B cell (primary cell): ENCODE data around the gene SLC5A12. TPM values are rescaled to one million over a fixed set of nuclear protein-coding genes. Genes with fewer than 3 reads are reported as not detected.

Experiments
- ATAC-seq: fragments of 200-7000 bp; cut with Tn5 transposase; one replicate; pipeline ENCODE4 v1.10.0; 2021; ENCODE audit warnings: low read depth, mild to moderate bottlenecking, moderate number of reproducible peaks, moderate library complexity
- CTCF ChIA-PET: fragments of 350-600 bp; sonication (Branson Sonifier 250); formaldehyde crosslinking; loops from one replicate; lab custom pipeline; 2021; ENCODE audit warnings: antibody characterized with exemption, inconsistent platforms; lab: Charles Lee
- POLR2A ChIA-PET: fragments of 350-600 bp; sonication (Branson Sonifier 250); formaldehyde crosslinking; loops from one replicate; lab custom pipeline; 2021; ENCODE audit warnings: antibody characterized with exemption; lab: Charles Lee
- DNase-seq: peaks from one replicate; pipeline ENCODE4 v3.0.0; 2013
- H2AFZ ChIP-seq: 2 replicates; pipeline ENCODE4 v1.6.1; 2012; ENCODE audit warnings: mild to moderate bottlenecking, low read depth, low read length; ENCODE audit not compliant: insufficient read depth, poor library complexity, severe bottlenecking
- H3K27ac ChIP-seq, 2 donors: 1 replicate in 1 of 2; 2 replicates in 1 of 2; pipeline ENCODE4 v1.5.1; 2012 to 2013; ENCODE audit warnings: low read length in 2 of 2, mild to moderate bottlenecking in 2 of 2, moderate library complexity in 1 of 2
- H3K27me3 ChIP-seq, 4 experiments: fragments of 200-600 bp in 1 of 4; sonication (generic) in 1 of 4; replicated peaks in 1 of 4; 1 replicate in 2 of 4; 2 replicates in 2 of 4; pipeline versions ENCODE4 v1.6.1 to v1.7.0; 2013 to 2016; ENCODE audit warnings: low read length in 3 of 4, mild to moderate bottlenecking in 2 of 4, mixed read lengths in 1 of 4, moderate library complexity in 1 of 4; ENCODE audit not compliant: insufficient read depth in 4 of 4, control insufficient read depth in 3 of 4; ENCODE audit errors: control extremely low read depth in 1 of 4
- H3K36me3 ChIP-seq, 2 experiments: replicated peaks in 1 of 2; 1 replicate in 1 of 2; 2 replicates in 1 of 2; pipeline versions ENCODE4 v1.6.1 to v1.7.1; 2013; ENCODE audit warnings: low read length in 1 of 2; ENCODE audit not compliant: insufficient read depth in 2 of 2, control insufficient read depth in 1 of 2; ENCODE audit errors: control extremely low read depth in 1 of 2, extremely low read depth in 1 of 2
- H3K4me1 ChIP-seq, 2 donors: fragments of 200-600 bp in 1 of 2; sonication (generic) in 1 of 2; 1 replicate in 1 of 2; 2 replicates in 1 of 2; pipeline versions ENCODE4 v1.5.1 to v1.6.1; 2013 to 2017; ENCODE audit warnings: low read length in 2 of 2; ENCODE audit not compliant: control insufficient read depth in 2 of 2, insufficient read depth in 2 of 2
- H3K4me2 ChIP-seq: replicated peaks from 2 replicates; pipeline ENCODE3; 2012; ENCODE audit warnings: mild to moderate bottlenecking, low read depth, low read length; ENCODE audit not compliant: poor library complexity, severe bottlenecking
- H3K4me3 ChIP-seq, 5 experiments: fragments of 200-600 bp in 1 of 5; sonication (generic) in 1 of 5; 1 replicate in 3 of 5; 2 replicates in 2 of 5; pipeline versions ENCODE4 v1.5.1 to v1.7.0; 2011 to 2016; ENCODE audit warnings: low read length in 4 of 5, mild to moderate bottlenecking in 4 of 5, low read depth in 2 of 5, control low read depth in 1 of 5, moderate library complexity in 1 of 5; ENCODE audit not compliant: insufficient read depth in 1 of 5; ENCODE audit errors: control extremely low read depth in 1 of 5, extremely low read depth in 1 of 5
- H3K79me2 ChIP-seq: fragments of 200-600 bp; sonication (generic); one replicate; pipeline ENCODE4 v1.6.0; 2016; ENCODE audit warnings: low read length; ENCODE audit not compliant: control insufficient read depth, insufficient read depth
- H3K9ac ChIP-seq: fragments of 200-600 bp; sonication (generic); 2 replicates; pipeline ENCODE4 v1.6.1; 2017; ENCODE audit warnings: mild to moderate bottlenecking, low read length, moderate library complexity
- H3K9me3 ChIP-seq, 3 donors: one replicate each; pipeline versions ENCODE4 v1.6.1 to v1.7.1; 2013; ENCODE audit warnings: low read length in 2 of 3; ENCODE audit not compliant: control insufficient read depth in 2 of 3, insufficient read depth in 1 of 3; ENCODE audit errors: control extremely low read depth in 1 of 3
- H4K20me1 ChIP-seq: 2 replicates; pipeline ENCODE4 v1.6.0; 2012; ENCODE audit warnings: mild to moderate bottlenecking, low read length; ENCODE audit not compliant: insufficient read depth, control insufficient read depth, poor library complexity, severe bottlenecking
- H3K27ac Mint-ChIP-seq: one replicate; pipeline ENCODE4 v1.8.0; 2021; ENCODE audit warnings: mixed read lengths
- H3K27me3 Mint-ChIP-seq: one replicate; pipeline ENCODE4 v1.8.0; 2021; ENCODE audit warnings: mixed read lengths
- H3K4me1 Mint-ChIP-seq: one replicate; pipeline ENCODE4 v1.8.0; 2021; ENCODE audit warnings: mixed read lengths
- H3K4me3 Mint-ChIP-seq: one replicate; pipeline ENCODE4 v1.8.0; 2021; ENCODE audit warnings: mixed read lengths
- H3K9me3 Mint-ChIP-seq: one replicate; pipeline ENCODE4 v1.8.0; 2022; ENCODE audit warnings: mixed read lengths; ENCODE audit not compliant: insufficient read depth
- EZH2 ChIP-seq: IDR thresholded peaks from 2 replicates; pipeline ENCODE4 v1.6.1; 2012; ENCODE audit warnings: borderline replicate concordance, low read depth, mild to moderate bottlenecking, moderate library complexity, low read length; ENCODE audit not compliant: insufficient read depth, poor library complexity, severe bottlenecking
- WGBS: methylation state at CpG from one replicate; pipeline ENCODE4 v1.1.5; 2013; ENCODE audit warnings: missing lambda C conversion rate; ENCODE audit not compliant: insufficient coverage; 5-methylcytosine and 5-hydroxymethylcytosine counted together
- intact Hi-C: fragments of 100-400 bp; cut with micrococcal nuclease; formaldehyde crosslinking; loops from one replicate; pipeline ENCODE4 v1.10.0; 2022
- polyA plus RNA-seq: library from polyadenylated mRNA; depleted of rRNA; stranded (reverse); fragments of >200 nt; gene quantifications from 2 replicates; pipeline ENCODE4 v1.2.3, GENCODE V29; 2012
- total RNA-seq, 2 donors: library from RNA; stranded (reverse); fragments of 120-200 nt in 1 of 2; gene quantifications; 1 replicate in 1 of 2; 2 replicates in 1 of 2; pipeline versions ENCODE4 v1.2.3 to v1.2.4, GENCODE V29; 2013 to 2022
- TF ChIP-seq, protein P1 (sequence below): fragments of 200-600 bp; IDR thresholded peaks from one replicate; pipeline ENCODE4 v1.8.0; 2022; ENCODE audit warnings: antibody characterized with exemption, mild to moderate bottlenecking

Gene SLC5A12
- total and polyA plus RNA-seq, 2 donors (not counting 1 experiment from before 2014, with no cell fraction given): not detected

DNA sequence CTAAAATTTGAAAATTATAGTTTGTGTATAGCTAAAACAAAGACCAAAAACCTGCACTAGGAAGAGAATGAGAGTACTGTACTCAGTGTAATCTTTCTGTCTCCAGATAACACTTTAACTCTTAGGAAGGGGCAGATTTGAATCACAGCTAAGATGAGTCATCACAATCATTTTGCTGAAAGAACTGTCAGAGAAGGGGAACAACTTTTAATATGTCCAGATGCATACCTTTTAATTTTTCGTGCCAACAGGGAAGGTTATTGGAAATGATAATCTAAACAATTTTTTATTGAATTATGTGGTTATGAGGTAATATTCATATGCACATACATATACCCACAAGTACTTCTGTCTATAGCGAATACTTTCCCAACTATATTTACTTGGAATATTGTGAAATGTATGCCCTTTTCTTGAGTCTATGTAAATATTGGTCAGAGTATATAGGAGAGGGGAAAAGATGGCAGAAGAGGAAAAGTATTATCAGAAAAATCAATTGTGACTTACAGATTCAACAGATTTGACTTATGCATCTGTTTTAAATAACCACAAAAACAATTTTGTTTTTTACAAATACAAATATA, 98.7 kb downstream of the SLC5A12 start:
- H3K27ac ChIP-seq: no peak overlapping the region
- no peaks in the 10 kb centered on the region for H4K20me1 ChIP-seq
- TF ChIP-seq, protein P1, sequence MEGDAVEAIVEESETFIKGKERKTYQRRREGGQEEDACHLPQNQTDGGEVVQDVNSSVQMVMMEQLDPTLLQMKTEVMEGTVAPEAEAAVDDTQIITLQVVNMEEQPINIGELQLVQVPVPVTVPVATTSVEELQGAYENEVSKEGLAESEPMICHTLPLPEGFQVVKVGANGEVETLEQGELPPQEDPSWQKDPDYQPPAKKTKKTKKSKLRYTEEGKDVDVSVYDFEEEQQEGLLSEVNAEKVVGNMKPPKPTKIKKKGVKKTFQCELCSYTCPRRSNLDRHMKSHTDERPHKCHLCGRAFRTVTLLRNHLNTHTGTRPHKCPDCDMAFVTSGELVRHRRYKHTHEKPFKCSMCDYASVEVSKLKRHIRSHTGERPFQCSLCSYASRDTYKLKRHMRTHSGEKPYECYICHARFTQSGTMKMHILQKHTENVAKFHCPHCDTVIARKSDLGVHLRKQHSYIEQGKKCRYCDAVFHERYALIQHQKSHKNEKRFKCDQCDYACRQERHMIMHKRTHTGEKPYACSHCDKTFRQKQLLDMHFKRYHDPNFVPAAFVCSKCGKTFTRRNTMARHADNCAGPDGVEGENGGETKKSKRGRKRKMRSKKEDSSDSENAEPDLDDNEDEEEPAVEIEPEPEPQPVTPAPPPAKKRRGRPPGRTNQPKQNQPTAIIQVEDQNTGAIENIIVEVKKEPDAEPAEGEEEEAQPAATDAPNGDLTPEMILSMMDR: no peak
- TF ChIP-seq EZH2: no peak
- no peaks in the 10 kb centered on the region for H3K79me2 ChIP-seq
- H3K9me3 Mint-ChIP-seq: no peaks in the 10 kb centered on the region
- no peak overlapping the region for H2AFZ ChIP-seq
- ATAC-seq: no peak
- no peaks in the 10 kb centered on the region for H3K4me1 Mint-ChIP-seq
- no peaks in the 10 kb centered on the region for H3K36me3 ChIP-seq
- WGBS: no CpG with 5 or more reads among the region's 2 CpGs
- no peak for DNase-seq
- H3K9ac ChIP-seq: no peak overlapping the region
- no peaks in the 10 kb centered on the region for H3K9me3 ChIP-seq
- H3K27me3 Mint-ChIP-seq: no peaks in the 10 kb centered on the region
- no peak overlapping the region for H3K4me3 ChIP-seq
- intact Hi-C loops: no loop called here
- no peak overlapping the region for H3K4me3 Mint-ChIP-seq
- H3K4me2 ChIP-seq: no peak overlapping the region
- CTCF ChIA-PET: no interaction called here
- H3K27ac Mint-ChIP-seq: no peak overlapping the region
- no peaks in the 10 kb centered on the region for H3K4me1 ChIP-seq
- no peaks in the 10 kb centered on the region for H3K27me3 ChIP-seq
- POLR2A ChIA-PET: no interaction called here

DNA sequence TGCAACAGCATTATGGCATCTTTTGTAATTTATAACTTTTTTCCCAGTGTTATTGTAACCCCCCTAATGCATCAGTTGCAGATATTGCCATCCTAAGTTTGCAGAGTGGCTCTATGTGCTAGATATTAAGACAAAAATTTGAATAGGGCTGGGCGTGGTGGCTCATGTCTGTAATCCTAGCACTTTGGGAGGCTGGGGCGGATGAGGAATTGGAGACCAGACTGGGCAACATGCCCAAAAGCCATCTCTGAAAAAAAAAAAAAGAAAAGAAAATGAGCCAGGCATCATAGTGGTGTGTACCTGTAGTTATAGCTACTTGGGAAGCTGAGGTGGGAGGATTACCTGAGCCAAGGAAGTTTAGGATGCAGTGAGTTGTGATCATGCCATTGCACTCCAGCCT, 99.7 kb downstream of the SLC5A12 start:
- TF ChIP-seq, protein P1: no peak
- TF ChIP-seq EZH2: no peak

More for the DNA sequence above, 99.7 kb downstream of the SLC5A12 start:
- Histone ChIP-seq H3K27ac (no peak overlapping the region), H3K4me2 (no peak overlapping the region), H3K36me3 (no peaks in the 10 kb centered on the region), H3K4me1 (no peaks in the 10 kb centered on the region), H2AFZ (no peak overlapping the region), H3K9ac (no peak overlapping the region), H3K4me3 (no peak overlapping the region), H4K20me1 (no peaks in the 10 kb centered on the region), H3K9me3 (no peaks in the 10 kb centered on the region), H3K79me2 (no peaks in the 10 kb centered on the region), H3K27me3 (no peaks in the 10 kb centered on the region)
- H3K27me3 Mint-ChIP-seq: no peaks in the 10 kb centered on the region
- WGBS: 87% methylated on average over 2 of the region's 2 CpGs
- no peak for DNase-seq
- no peak overlapping the region for H3K27ac Mint-ChIP-seq
- H3K4me1 Mint-ChIP-seq: no peaks in the 10 kb centered on the region
- CTCF ChIA-PET: no interaction called here
- intact Hi-C loops: no loop called here
- H3K4me3 Mint-ChIP-seq: no peak overlapping the region
- ATAC-seq: no peak
- no peaks in the 10 kb centered on the region for H3K9me3 Mint-ChIP-seq
- POLR2A ChIA-PET: no interaction called here
